Posterior cingulate gyrus (tissue), 11 donors: ENCODE data around the gene LRBA.

Source experiments
- DNase-seq, 10 donors: peaks; one replicate each; pipeline versions ENCODE4 v3.0.0 to v3.0.0-alpha.2; 2020 to 2021; ENCODE audit warnings: mixed read lengths in 3 of 10
- intact Hi-C: fragments of 100-400 bp; cut with DNase I; formaldehyde crosslinking; loops from one replicate; pipeline ENCODE4 v1.15.1; 2023

Gene LRBA

GRCh38 chr4:150462743-150463142 is 552.3 kb downstream of the LRBA start:
- intact Hi-C loops, result no loop called here
- no peak for DNase-seq

- intact Hi-C loops, result no loop called here
- no peak for DNase-seq
These were observed 553.1 kb downstream of the LRBA start for GRCh38 chr4:150461957-150462356.

GRCh38 chr4:150457802-150458201 is 557.3 kb downstream of the LRBA start:
- DNase-seq, result no peak
- intact Hi-C loops, result no loop called here

- no peak for DNase-seq
- intact Hi-C loops, result no loop called here
These were observed 563.2 kb downstream of the LRBA start for GRCh38 chr4:150451883-150452282.

GRCh38 chr4:150447356-150447755 is 567.7 kb downstream of the LRBA start:
- intact Hi-C loops, result no loop called here

GRCh38 chr4:150439451-150439933 is 575.6 kb downstream of the LRBA start:
- no peak for DNase-seq
- intact Hi-C loops, result no loop called here

More at GRCh38 chr4:150447356-150447755, 567.7 kb downstream of the LRBA start:
- no peak for DNase-seq

GRCh38 chr4:150436598-150437370 is 578.3 kb downstream of the LRBA start:
- intact Hi-C loops, result no loop called here
- no peak for DNase-seq

GRCh38 chr4:150431221-150431620 is 583.9 kb downstream of the LRBA start:
- no peak for DNase-seq
- intact Hi-C loops, result no loop called here

GRCh38 chr4:150425161-150425560 is 589.9 kb downstream of the LRBA start:
- intact Hi-C loops, result no loop called here
- no peak for DNase-seq

- peak in 1 of 10 donors; percentile 77 for DNase-seq
- intact Hi-C loops, result no loop called here
These were observed 591.6 kb downstream of the LRBA start for GRCh38 chr4:150423503-150423902.

GRCh38 chr4:150423074-150423473 is 592.0 kb downstream of the LRBA start:
- no peak for DNase-seq

GRCh38 chr4:150421612-150422011 is 593.5 kb downstream of the LRBA start:
- no peak for DNase-seq
- intact Hi-C loops, result no loop called here

More at GRCh38 chr4:150423074-150423473, 592.0 kb downstream of the LRBA start:
- intact Hi-C loops, result no loop called here

- intact Hi-C loops, result no loop called here
- DNase-seq, result no peak
These were observed 595.1 kb downstream of the LRBA start for GRCh38 chr4:150419939-150420338.

GRCh38 chr4:150418757-150419410 is 596.2 kb downstream of the LRBA start:
- DNase-seq, result no peak
- intact Hi-C loops, result no loop called here

GRCh38 chr4:150415213-150415612 is 599.9 kb downstream of the LRBA start:
- intact Hi-C loops, result no loop called here
- DNase-seq, result no peak

- DNase-seq, result no peak
- intact Hi-C loops, result no loop called here
These were observed 603.6 kb downstream of the LRBA start for GRCh38 chr4:150411520-150411919.

GRCh38 chr4:150402871-150403272 is 612.2 kb downstream of the LRBA start:
- intact Hi-C loops, result no loop called here
- DNase-seq, result peak in 9 of 10 donors; percentile 24 to 91 (median 47)

- intact Hi-C loops, result no loop called here
- peak in 1 of 10 donors; percentile 12 for DNase-seq
These were observed 613.9 kb downstream of the LRBA start for GRCh38 chr4:150401083-150401687.

- intact Hi-C loops, result no loop called here
- DNase-seq, result no peak
These were observed 619.2 kb downstream of the LRBA start for GRCh38 chr4:150395872-150396271.

GRCh38 chr4:150394046-150394445 is 621.0 kb downstream of the LRBA start:
- no peak for DNase-seq
- intact Hi-C loops, result no loop called here

GRCh38 chr4:150391052-150391451 is 624.0 kb downstream of the LRBA start:
- no peak for DNase-seq
- intact Hi-C loops, result no loop called here
